Neural crest cell (in vitro differentiated cells): Measurements from ENCODE around the gene TTC16. TPM values are rescaled to one million over a fixed set of nuclear protein-coding genes. Genes with fewer than 3 reads are reported as not detected.
A peak's percentile ranks its signal among the peaks of the same experiment; 100 is the strongest.

ENCODE experiments used
- DNase-seq: peaks from one replicate; pipeline ENCODE4 v3.0.0; 2021; ENCODE audit warnings: low read depth, mixed read lengths, low spot score
- H3K27ac Mint-ChIP-seq: one replicate; pipeline ENCODE4 v1.8.0; 2021; ENCODE audit warnings: mild to moderate bottlenecking, mixed read lengths; ENCODE audit not compliant: unreplicated experiment
- H3K27me3 Mint-ChIP-seq: 2 replicates; pipeline ENCODE4 v1.8.0; 2021; ENCODE audit warnings: low read depth, mild to moderate bottlenecking, mixed read lengths
- H3K36me3 Mint-ChIP-seq: 2 replicates; pipeline ENCODE4 v1.8.0; 2021; ENCODE audit warnings: low read depth, mild to moderate bottlenecking, mixed read lengths
- H3K4me1 Mint-ChIP-seq: 2 replicates; pipeline ENCODE4 v1.8.0; 2021; ENCODE audit warnings: mixed read lengths
- H3K4me3 Mint-ChIP-seq: one replicate; pipeline ENCODE4 v1.8.0; 2021; ENCODE audit warnings: mild to moderate bottlenecking, mixed read lengths
- H3K9me3 Mint-ChIP-seq: 2 replicates; pipeline ENCODE4 v1.8.0; 2021; ENCODE audit warnings: mixed read lengths
- CTCF ChIP-seq: fragments of 200-600 bp; sonication (generic); conservative IDR thresholded peaks from 2 replicates; pipeline ENCODE4 v1.5.0; 2021; ENCODE audit warnings: antibody characterized with exemption, mild to moderate bottlenecking
- total RNA-seq: library from RNA; stranded (reverse); gene quantifications from 2 replicates; pipeline ENCODE4 v1.2.1, GENCODE V29; 2021

TTC16 gene
- total RNA-seq, 1 donor from 2014 or later, result not detected

- Mint-ChIP-seq H3K9me3 (no peaks in the 10 kb centered on the region), H3K27ac (no peak overlapping the region)
- DNase-seq, result no peak
These were observed 17.5 kb upstream of the TTC16 start for GRCh38 chr9:127698386-127698785.

GRCh38 chr9:127698985-127699670, 16.8 kb upstream of the TTC16 start:
- no peaks in the 10 kb centered on the region for H3K27me3 Mint-ChIP-seq
- TF ChIP-seq CTCF, result peak; percentile 39

More at GRCh38 chr9:127698386-127698785, 17.5 kb upstream of the TTC16 start:
- no peak for TF ChIP-seq CTCF
- H3K27me3 Mint-ChIP-seq, result no peaks in the 10 kb centered on the region
- H3K4me1 Mint-ChIP-seq, result peaks cover 16% of the 10 kb centered on the region
- no peak overlapping the region for H3K4me3 Mint-ChIP-seq
- H3K36me3 Mint-ChIP-seq, result no peaks in the 10 kb centered on the region

GRCh38 chr9:127700140-127700539, 15.7 kb upstream of the TTC16 start:
- DNase-seq, result no peak
- Mint-ChIP-seq H3K9me3 (no peaks in the 10 kb centered on the region), H3K27ac (no peak overlapping the region), H3K36me3 (no peaks in the 10 kb centered on the region), H3K27me3 (no peaks in the 10 kb centered on the region), H3K4me3 (peak overlapping the region; percentile 42), H3K4me1 (peaks cover 16% of the 10 kb centered on the region)
- no peak for TF ChIP-seq CTCF

More at GRCh38 chr9:127698985-127699670, 16.8 kb upstream of the TTC16 start:
- Mint-ChIP-seq H3K27ac (no peak overlapping the region), H3K9me3 (no peaks in the 10 kb centered on the region), H3K36me3 (no peaks in the 10 kb centered on the region), H3K4me3 (peak overlapping the region; percentile 63), H3K4me1 (peaks cover 16% of the 10 kb centered on the region)
- peak; percentile 87 for DNase-seq

GRCh38 chr9:127700594-127701255, 15.2 kb upstream of the TTC16 start:
- Mint-ChIP-seq H3K36me3 (no peaks in the 10 kb centered on the region), H3K27me3 (no peaks in the 10 kb centered on the region), H3K27ac (no peak overlapping the region), H3K4me1 (peaks cover 16% of the 10 kb centered on the region), H3K4me3 (peak overlapping the region; percentile 42), H3K9me3 (no peaks in the 10 kb centered on the region)
- TF ChIP-seq CTCF, result no peak
- no peak for DNase-seq

- Mint-ChIP-seq H3K9me3 (no peaks in the 10 kb centered on the region), H3K4me1 (peaks cover 15% of the 10 kb centered on the region), H3K27ac (no peak overlapping the region), H3K4me3 (no peak overlapping the region), H3K36me3 (no peaks in the 10 kb centered on the region), H3K27me3 (no peaks in the 10 kb centered on the region)
- TF ChIP-seq CTCF, result no peak
- no peak for DNase-seq
These were observed 12.5 kb upstream of the TTC16 start for GRCh38 chr9:127703289-127703946.
